Measurements from ENCODE around the gene CLDN20.

DNA sequence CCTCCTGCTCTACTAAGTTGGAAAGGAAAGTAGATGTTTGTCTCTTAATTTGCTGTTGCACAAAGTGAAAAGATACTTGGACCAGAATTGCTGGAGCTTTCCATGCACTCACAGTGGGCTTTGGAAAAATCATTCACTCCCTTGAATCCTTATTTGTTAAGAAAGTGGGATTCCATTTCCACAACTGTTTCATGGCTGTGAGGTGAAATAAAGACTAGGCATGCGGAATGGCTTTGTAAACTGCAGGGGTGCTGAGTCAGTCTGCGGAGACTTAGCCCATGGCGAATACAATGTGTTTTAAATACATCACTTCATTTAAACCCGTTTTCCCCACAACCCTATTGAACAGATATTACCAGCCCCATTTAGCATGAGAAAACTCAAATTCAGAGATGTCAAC lies 36.8 kb upstream of the CLDN20 start:
- TF ChIP-seq, protein P1, sequence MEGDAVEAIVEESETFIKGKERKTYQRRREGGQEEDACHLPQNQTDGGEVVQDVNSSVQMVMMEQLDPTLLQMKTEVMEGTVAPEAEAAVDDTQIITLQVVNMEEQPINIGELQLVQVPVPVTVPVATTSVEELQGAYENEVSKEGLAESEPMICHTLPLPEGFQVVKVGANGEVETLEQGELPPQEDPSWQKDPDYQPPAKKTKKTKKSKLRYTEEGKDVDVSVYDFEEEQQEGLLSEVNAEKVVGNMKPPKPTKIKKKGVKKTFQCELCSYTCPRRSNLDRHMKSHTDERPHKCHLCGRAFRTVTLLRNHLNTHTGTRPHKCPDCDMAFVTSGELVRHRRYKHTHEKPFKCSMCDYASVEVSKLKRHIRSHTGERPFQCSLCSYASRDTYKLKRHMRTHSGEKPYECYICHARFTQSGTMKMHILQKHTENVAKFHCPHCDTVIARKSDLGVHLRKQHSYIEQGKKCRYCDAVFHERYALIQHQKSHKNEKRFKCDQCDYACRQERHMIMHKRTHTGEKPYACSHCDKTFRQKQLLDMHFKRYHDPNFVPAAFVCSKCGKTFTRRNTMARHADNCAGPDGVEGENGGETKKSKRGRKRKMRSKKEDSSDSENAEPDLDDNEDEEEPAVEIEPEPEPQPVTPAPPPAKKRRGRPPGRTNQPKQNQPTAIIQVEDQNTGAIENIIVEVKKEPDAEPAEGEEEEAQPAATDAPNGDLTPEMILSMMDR (conservative IDR thresholded peaks at IDR 0.05 in 1 of 2, IDR thresholded peaks at IDR 0.05 in 1 of 2; ENCODE audit: low read depth in 1 of 2, low read length in 2 of 2): no peak
- no peak for TF ChIP-seq EZH2 (IDR thresholded peaks at IDR 0.05; ENCODE audit: low read length, missing control alignments)

All from fibroblast of lung (primary cell).